Measurements from ENCODE around the gene AMELY. TPM values are rescaled to one million over a fixed set of nuclear protein-coding genes. Genes with fewer than 3 reads are reported as not detected.

The AMELY gene, protein sequence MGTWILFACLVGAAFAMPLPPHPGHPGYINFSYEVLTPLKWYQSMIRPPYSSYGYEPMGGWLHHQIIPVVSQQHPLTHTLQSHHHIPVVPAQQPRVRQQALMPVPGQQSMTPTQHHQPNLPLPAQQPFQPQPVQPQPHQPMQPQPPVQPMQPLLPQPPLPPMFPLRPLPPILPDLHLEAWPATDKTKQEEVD
- polyA plus RNA-seq (2013): not detected

GRCh38 chrY:6911253-6911881 lies at the start of gene AMELY:
AMELY (minus strand) TSS chrY:6911752; CDS start chrY:6872608, 39,144 bp downstream.
- peaks cover 0 to 56% (median 0%) of the 10 kb centered on the region in 5 experiments for H3K27me3 ChIP-seq (replicated peaks in 2 of 5; ENCODE audit: control insufficient read depth in 4 of 5, insufficient read depth in 5 of 5, low read length in 4 of 5)
- H3K36me3 ChIP-seq (ENCODE audit: control insufficient read depth in 4 of 4, insufficient read depth in 4 of 4, low read length in 3 of 4): no peaks in the 10 kb centered on the region
- ChIA-PET CTCF (no interaction called here), POLR2A (no interaction called here)
- no peak within 1 kb of the TSS for H3K27ac ChIP-seq (ENCODE audit: insufficient read depth in 1 of 2, low read depth in 1 of 2, low read length in 2 of 2, poor library complexity in 1 of 2, severe bottlenecking in 2 of 2)
- peaks cover 0 to 12% (median 0%) of the 10 kb centered on the region in 4 experiments for H3K4me1 ChIP-seq (ENCODE audit: control extremely low read depth in 1 of 4, control insufficient read depth in 4 of 4, insufficient read depth in 4 of 4, low read length in 3 of 4)
- H3K4me3 ChIP-seq (ENCODE audit: control insufficient read depth in 1 of 7, extremely low read depth in 1 of 7, insufficient read depth in 4 of 7, low read depth in 2 of 7, low read length in 6 of 7): peak within 1 kb of the TSS in 3 of 7 experiments; percentile 7 to 58 (median 13)
- DNase-seq: no peak
- no CpG with 5 or more reads among the region's 52 CpGs for WGBS (ENCODE audit: insufficient coverage)
- H3K9me3 ChIP-seq (ENCODE audit: control extremely low read depth in 1 of 5, control insufficient read depth in 4 of 5, insufficient read depth in 2 of 5, low read depth in 1 of 5, low read length in 4 of 5): no peaks in the 10 kb centered on the region

GRCh38 chrY:6949947-6950346 lies 38.4 kb upstream of the AMELY start:
- WGBS (ENCODE audit: insufficient coverage): no CpG with 5 or more reads among the region's 4 CpGs
- ChIA-PET POLR2A (no interaction called here), CTCF (no interaction called here)
- no peak overlapping the region for H3K27ac ChIP-seq (ENCODE audit: insufficient read depth in 1 of 2, low read depth in 1 of 2, low read length in 2 of 2, poor library complexity in 1 of 2, severe bottlenecking in 2 of 2)
- no peak for DNase-seq
- H3K4me3 ChIP-seq (ENCODE audit: control insufficient read depth in 1 of 7, extremely low read depth in 1 of 7, insufficient read depth in 4 of 7, low read depth in 2 of 7, low read length in 6 of 7): no peak overlapping the region
- H3K27me3 ChIP-seq (replicated peaks in 2 of 5; ENCODE audit: control insufficient read depth in 4 of 5, insufficient read depth in 5 of 5, low read length in 4 of 5): no peaks in the 10 kb centered on the region
- no peaks in the 10 kb centered on the region for H3K36me3 ChIP-seq (ENCODE audit: control insufficient read depth in 4 of 4, insufficient read depth in 4 of 4, low read length in 3 of 4)
- H3K9me3 ChIP-seq (ENCODE audit: control extremely low read depth in 1 of 5, control insufficient read depth in 4 of 5, insufficient read depth in 2 of 5, low read depth in 1 of 5, low read length in 4 of 5): no peaks in the 10 kb centered on the region
- no peaks in the 10 kb centered on the region for H3K4me1 ChIP-seq (ENCODE audit: control extremely low read depth in 1 of 4, control insufficient read depth in 4 of 4, insufficient read depth in 4 of 4, low read length in 3 of 4)

DNA sequence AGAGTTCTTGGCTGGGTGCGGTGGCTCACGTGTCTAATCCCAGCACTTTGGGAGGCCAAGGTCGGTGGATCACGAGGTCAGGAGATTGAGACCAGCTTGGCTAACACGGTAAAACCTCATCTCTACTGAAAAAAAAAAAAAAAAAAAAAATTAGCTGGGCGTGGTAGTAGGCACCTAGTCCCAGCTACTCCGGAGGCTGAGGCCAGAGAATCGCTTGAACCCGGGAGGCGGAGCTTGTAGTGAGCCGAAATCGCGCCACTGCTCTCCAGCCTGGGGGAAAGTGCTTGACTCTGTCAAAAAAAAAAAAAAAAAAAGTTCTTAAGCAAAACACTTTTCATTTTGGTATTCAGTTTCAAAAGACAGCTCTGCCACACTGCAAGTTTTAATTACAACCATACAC lies 36.8 kb upstream of the AMELY start:
- Histone ChIP-seq H3K9me3 (ENCODE audit: control extremely low read depth in 1 of 5, control insufficient read depth in 4 of 5, insufficient read depth in 2 of 5, low read depth in 1 of 5, low read length in 4 of 5) (no peaks in the 10 kb centered on the region), H3K27me3 (replicated peaks in 2 of 5; ENCODE audit: control insufficient read depth in 4 of 5, insufficient read depth in 5 of 5, low read length in 4 of 5) (no peaks in the 10 kb centered on the region), H3K36me3 (ENCODE audit: control insufficient read depth in 4 of 4, insufficient read depth in 4 of 4, low read length in 3 of 4) (no peaks in the 10 kb centered on the region), H3K4me1 (ENCODE audit: control extremely low read depth in 1 of 4, control insufficient read depth in 4 of 4, insufficient read depth in 4 of 4, low read length in 3 of 4) (no peaks in the 10 kb centered on the region), H3K27ac (ENCODE audit: insufficient read depth in 1 of 2, low read depth in 1 of 2, low read length in 2 of 2, poor library complexity in 1 of 2, severe bottlenecking in 2 of 2) (no peak overlapping the region), H3K4me3 (ENCODE audit: control insufficient read depth in 1 of 7, extremely low read depth in 1 of 7, insufficient read depth in 4 of 7, low read depth in 2 of 7, low read length in 6 of 7) (no peak overlapping the region)
- WGBS (ENCODE audit: insufficient coverage): no CpG with 5 or more reads among the region's 13 CpGs
- POLR2A ChIA-PET: interaction anchor here (0.6 kb wide), 2 partner anchors 175 to 923 kb away, joined by 3 to 4 read pairs; no protein-coding TSS in a partner anchor
- CTCF ChIA-PET: no interaction called here
- DNase-seq: no peak

DNA sequence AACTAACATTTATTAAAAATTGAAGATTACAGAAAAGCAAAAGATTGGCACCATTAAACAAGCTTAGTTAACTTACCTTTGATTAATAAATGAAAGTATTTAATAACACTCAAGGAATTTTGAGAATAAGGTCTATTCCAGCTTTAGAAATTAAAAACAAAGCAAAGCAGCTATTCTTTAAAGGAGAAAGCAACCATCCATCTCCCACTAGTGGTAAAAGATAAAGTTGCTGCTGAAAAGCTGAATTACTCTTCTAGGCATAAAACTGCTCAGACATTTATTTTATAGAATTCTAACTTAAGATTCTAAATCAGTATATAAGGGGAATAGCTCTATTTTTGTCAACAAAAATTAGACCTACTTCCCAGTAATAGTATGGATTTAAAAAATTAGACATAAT lies 36.1 kb upstream of the AMELY start:
- Histone ChIP-seq H3K27me3 (replicated peaks in 2 of 5; ENCODE audit: control insufficient read depth in 4 of 5, insufficient read depth in 5 of 5, low read length in 4 of 5) (no peaks in the 10 kb centered on the region), H3K9me3 (ENCODE audit: control extremely low read depth in 1 of 5, control insufficient read depth in 4 of 5, insufficient read depth in 2 of 5, low read depth in 1 of 5, low read length in 4 of 5) (no peaks in the 10 kb centered on the region), H3K36me3 (ENCODE audit: control insufficient read depth in 4 of 4, insufficient read depth in 4 of 4, low read length in 3 of 4) (no peaks in the 10 kb centered on the region), H3K4me1 (ENCODE audit: control extremely low read depth in 1 of 4, control insufficient read depth in 4 of 4, insufficient read depth in 4 of 4, low read length in 3 of 4) (no peaks in the 10 kb centered on the region), H3K27ac (ENCODE audit: insufficient read depth in 1 of 2, low read depth in 1 of 2, low read length in 2 of 2, poor library complexity in 1 of 2, severe bottlenecking in 2 of 2) (no peak overlapping the region), H3K4me3 (ENCODE audit: control insufficient read depth in 1 of 7, extremely low read depth in 1 of 7, insufficient read depth in 4 of 7, low read depth in 2 of 7, low read length in 6 of 7) (no peak overlapping the region)
- CTCF ChIA-PET: no interaction called here
- no peak for DNase-seq
- POLR2A ChIA-PET: no interaction called here

GRCh38 chrY:6935497-6935896 lies 23.9 kb upstream of the AMELY start:
- Histone ChIP-seq H3K27me3 (replicated peaks in 2 of 5; ENCODE audit: control insufficient read depth in 4 of 5, insufficient read depth in 5 of 5, low read length in 4 of 5) (no peaks in the 10 kb centered on the region), H3K27ac (ENCODE audit: insufficient read depth in 1 of 2, low read depth in 1 of 2, low read length in 2 of 2, poor library complexity in 1 of 2, severe bottlenecking in 2 of 2) (no peak overlapping the region), H3K4me3 (ENCODE audit: control insufficient read depth in 1 of 7, extremely low read depth in 1 of 7, insufficient read depth in 4 of 7, low read depth in 2 of 7, low read length in 6 of 7) (no peak overlapping the region), H3K9me3 (ENCODE audit: control extremely low read depth in 1 of 5, control insufficient read depth in 4 of 5, insufficient read depth in 2 of 5, low read depth in 1 of 5, low read length in 4 of 5) (no peaks in the 10 kb centered on the region), H3K36me3 (ENCODE audit: control insufficient read depth in 4 of 4, insufficient read depth in 4 of 4, low read length in 3 of 4) (no peaks in the 10 kb centered on the region), H3K4me1 (ENCODE audit: control extremely low read depth in 1 of 4, control insufficient read depth in 4 of 4, insufficient read depth in 4 of 4, low read length in 3 of 4) (no peaks in the 10 kb centered on the region)
- ChIA-PET CTCF (no interaction called here), POLR2A (no interaction called here)
- WGBS (ENCODE audit: insufficient coverage): no CpG with 5 or more reads among the region's 2 CpGs
- DNase-seq: no peak

GRCh38 chrY:6931779-6932396 lies 20.3 kb upstream of the AMELY start:
- no peak for DNase-seq
- ChIA-PET POLR2A (no interaction called here), CTCF (no interaction called here)
- Histone ChIP-seq H3K27me3 (replicated peaks in 2 of 5; ENCODE audit: control insufficient read depth in 4 of 5, insufficient read depth in 5 of 5, low read length in 4 of 5) (no peaks in the 10 kb centered on the region), H3K4me3 (ENCODE audit: control insufficient read depth in 1 of 7, extremely low read depth in 1 of 7, insufficient read depth in 4 of 7, low read depth in 2 of 7, low read length in 6 of 7) (no peak overlapping the region), H3K4me1 (ENCODE audit: control extremely low read depth in 1 of 4, control insufficient read depth in 4 of 4, insufficient read depth in 4 of 4, low read length in 3 of 4) (no peaks in the 10 kb centered on the region), H3K9me3 (ENCODE audit: control extremely low read depth in 1 of 5, control insufficient read depth in 4 of 5, insufficient read depth in 2 of 5, low read depth in 1 of 5, low read length in 4 of 5) (no peaks in the 10 kb centered on the region), H3K27ac (ENCODE audit: insufficient read depth in 1 of 2, low read depth in 1 of 2, low read length in 2 of 2, poor library complexity in 1 of 2, severe bottlenecking in 2 of 2) (no peak overlapping the region), H3K36me3 (ENCODE audit: control insufficient read depth in 4 of 4, insufficient read depth in 4 of 4, low read length in 3 of 4) (no peaks in the 10 kb centered on the region)
- no CpG with 5 or more reads among the region's 4 CpGs for WGBS (ENCODE audit: insufficient coverage)

GRCh38 chrY:6929237-6929636 lies 17.7 kb upstream of the AMELY start:
- CTCF ChIA-PET: no interaction called here
- H3K27me3 ChIP-seq (replicated peaks in 2 of 5; ENCODE audit: control insufficient read depth in 4 of 5, insufficient read depth in 5 of 5, low read length in 4 of 5): no peaks in the 10 kb centered on the region

More at GRCh38 chrY:6929237-6929636, 17.7 kb upstream of the AMELY start:
- Histone ChIP-seq H3K4me1 (ENCODE audit: control extremely low read depth in 1 of 4, control insufficient read depth in 4 of 4, insufficient read depth in 4 of 4, low read length in 3 of 4) (no peaks in the 10 kb centered on the region), H3K36me3 (ENCODE audit: control insufficient read depth in 4 of 4, insufficient read depth in 4 of 4, low read length in 3 of 4) (no peaks in the 10 kb centered on the region), H3K27ac (ENCODE audit: insufficient read depth in 1 of 2, low read depth in 1 of 2, low read length in 2 of 2, poor library complexity in 1 of 2, severe bottlenecking in 2 of 2) (no peak overlapping the region), H3K4me3 (ENCODE audit: control insufficient read depth in 1 of 7, extremely low read depth in 1 of 7, insufficient read depth in 4 of 7, low read depth in 2 of 7, low read length in 6 of 7) (no peak overlapping the region), H3K9me3 (ENCODE audit: control extremely low read depth in 1 of 5, control insufficient read depth in 4 of 5, insufficient read depth in 2 of 5, low read depth in 1 of 5, low read length in 4 of 5) (no peaks in the 10 kb centered on the region)
- POLR2A ChIA-PET: no interaction called here
- no peak for DNase-seq
- no CpG with 5 or more reads among the region's 1 CpG for WGBS (ENCODE audit: insufficient coverage)
